Trophoblast cell (in vitro differentiated cells and primary cell): ENCODE results near the gene B4GALT1.

Experiments
- DNase-seq, 2 donors: peaks; one replicate each; pipeline ENCODE4 v3.0.0-alpha.2; 2016
- H2AFZ ChIP-seq: 2 replicates; pipeline ENCODE4 v1.6.1; 2013; ENCODE audit warnings: low read length, moderate library complexity, mild to moderate bottlenecking; ENCODE audit not compliant: insufficient read depth, poor library complexity
- H2AK5ac ChIP-seq: 2 replicates; pipeline ENCODE4 v1.6.1; 2013; ENCODE audit warnings: mild to moderate bottlenecking, low read length
- H2BK120ac ChIP-seq: 2 replicates; pipeline ENCODE4 v1.6.1; 2013; ENCODE audit warnings: low read length, mild to moderate bottlenecking, moderate library complexity; ENCODE audit not compliant: insufficient read depth, poor library complexity
- H2BK12ac ChIP-seq: 2 replicates; pipeline ENCODE4 v1.6.1; 2013; ENCODE audit warnings: mild to moderate bottlenecking, low read length, moderate library complexity
- H2BK5ac ChIP-seq: 2 replicates; pipeline ENCODE4 v1.6.1; 2013; ENCODE audit warnings: low read length, low read depth, moderate library complexity, mild to moderate bottlenecking; ENCODE audit not compliant: poor library complexity
- H3K14ac ChIP-seq: 2 replicates; pipeline ENCODE4 v1.6.1; 2013; ENCODE audit warnings: mild to moderate bottlenecking, low read length
- H3K18ac ChIP-seq: 2 replicates; pipeline ENCODE4 v1.6.1; 2013; ENCODE audit warnings: mild to moderate bottlenecking, low read length
- H3K23ac ChIP-seq: 2 replicates; pipeline ENCODE4 v1.6.1; 2013; ENCODE audit warnings: low read length
- H3K27ac ChIP-seq: 2 replicates; pipeline ENCODE4 v1.5.1; 2013; ENCODE audit warnings: low read depth, mild to moderate bottlenecking, inconsistent platforms, low read length, moderate library complexity
- H3K27me3 ChIP-seq: 2 replicates; pipeline ENCODE4 v1.6.1; 2013; ENCODE audit warnings: inconsistent platforms, mild to moderate bottlenecking, low read length, moderate library complexity; ENCODE audit not compliant: insufficient read depth
- H3K36me3 ChIP-seq, 2 experiments: 1 replicate in 1 of 2; 2 replicates in 1 of 2; pipeline ENCODE4 v1.6.1; 2013; ENCODE audit warnings: low read length in 2 of 2, mild to moderate bottlenecking in 2 of 2, moderate library complexity in 1 of 2; ENCODE audit not compliant: insufficient read depth in 2 of 2, control insufficient read depth in 1 of 2
- H3K4ac ChIP-seq: 2 replicates; pipeline ENCODE4 v1.6.1; 2013; ENCODE audit warnings: low read depth, mild to moderate bottlenecking, low read length, moderate library complexity
- H3K4me1 ChIP-seq, 2 experiments: 1 replicate in 1 of 2; 2 replicates in 1 of 2; pipeline ENCODE4 v1.6.1; 2013; ENCODE audit warnings: low read length in 2 of 2, mild to moderate bottlenecking in 2 of 2, moderate library complexity in 1 of 2; ENCODE audit not compliant: insufficient read depth in 2 of 2, control insufficient read depth in 1 of 2
- H3K4me2 ChIP-seq: 2 replicates; pipeline ENCODE4 v1.6.1; 2013; ENCODE audit warnings: inconsistent platforms, mild to moderate bottlenecking, low read length, moderate library complexity
- H3K4me3 ChIP-seq: 2 replicates; pipeline ENCODE4 v1.5.1; 2013; ENCODE audit warnings: mild to moderate bottlenecking, low read depth, low read length, inconsistent platforms
- H3K79me1 ChIP-seq: one replicate; pipeline ENCODE4 v1.6.1; 2013; ENCODE audit warnings: low read length
- H3K79me2 ChIP-seq: 2 replicates; pipeline ENCODE4 v1.6.1; 2013; ENCODE audit warnings: low read length, mild to moderate bottlenecking; ENCODE audit not compliant: control insufficient read depth, insufficient read depth, poor library complexity
- H3K9ac ChIP-seq: 2 replicates; pipeline ENCODE4 v1.6.1; 2013; ENCODE audit warnings: mild to moderate bottlenecking, low read length
- H3K9me3 ChIP-seq: 2 replicates; pipeline ENCODE4 v1.6.1; 2013; ENCODE audit warnings: low read depth, mild to moderate bottlenecking, control low read depth, inconsistent platforms, low read length; ENCODE audit not compliant: insufficient read depth
- H4K12ac ChIP-seq: 2 replicates; pipeline ENCODE4 v1.6.1; 2013; ENCODE audit warnings: low read depth, mild to moderate bottlenecking, low read length, moderate library complexity
- H4K8ac ChIP-seq: 2 replicates; pipeline ENCODE4 v1.6.1; 2013; ENCODE audit warnings: low read depth, mild to moderate bottlenecking, low read length, moderate library complexity
- H4K91ac ChIP-seq: one replicate; pipeline ENCODE4 v1.6.1; 2013; ENCODE audit warnings: low read depth, mild to moderate bottlenecking, low read length, moderate library complexity
- WGBS: extraction: QIAGEN DNeasy Blood & Tissue Kit; methylation state at CpG from one replicate; pipeline ENCODE4 v1.1.7; 2013; ENCODE audit warnings: missing lambda C conversion rate; ENCODE audit not compliant: insufficient read length, insufficient coverage; ENCODE audit errors: extremely low coverage; 5-methylcytosine and 5-hydroxymethylcytosine counted together

B4GALT1 gene

DNA sequence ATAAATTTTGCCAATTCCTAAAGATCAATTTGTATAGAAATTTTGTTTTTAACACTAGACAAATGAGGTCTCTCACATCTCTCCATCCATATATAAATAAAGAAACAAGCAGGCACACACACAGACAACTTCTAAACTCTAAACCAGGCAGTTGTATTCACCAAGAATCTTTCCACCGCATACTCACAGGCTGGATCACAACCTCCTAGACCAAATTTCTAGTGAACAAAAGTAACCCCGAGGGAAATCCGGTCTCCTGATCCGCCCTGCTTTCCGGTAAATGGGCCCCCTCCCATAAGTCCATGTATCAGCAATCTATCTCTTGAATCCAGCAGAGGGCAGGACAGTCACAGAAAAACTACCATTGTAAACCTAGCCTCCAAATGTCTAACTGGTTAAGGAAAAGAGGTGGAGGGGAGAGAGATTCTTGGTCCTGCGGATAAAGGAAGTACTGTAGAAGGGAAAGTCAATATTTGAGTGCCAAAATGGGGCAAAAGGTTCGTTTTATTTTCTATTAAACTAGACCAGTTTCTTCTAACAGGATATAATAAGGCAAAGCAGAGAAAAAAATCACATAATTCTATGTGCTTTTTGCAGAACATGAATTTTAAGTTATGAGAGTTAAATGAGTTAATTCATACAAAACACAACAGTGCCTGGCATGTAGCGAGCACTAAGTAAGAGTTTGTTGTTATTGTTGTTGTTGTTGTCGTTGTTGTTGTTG is 85.8 kb downstream of the B4GALT1 start:
- Histone ChIP-seq H3K27me3 (no peaks in the 10 kb centered on the region), H3K4ac (no peak overlapping the region), H3K23ac (no peak overlapping the region), H3K27ac (no peak overlapping the region), H3K4me3 (no peak overlapping the region), H4K91ac (no peak overlapping the region), H2AK5ac (no peak overlapping the region), H2BK12ac (no peak overlapping the region), H3K14ac (no peak overlapping the region), H4K12ac (no peak overlapping the region), H3K36me3 (no peaks in the 10 kb centered on the region), H2BK5ac (no peak overlapping the region), H2BK120ac (no peak overlapping the region), H4K8ac (no peak overlapping the region), H2AFZ (no peak overlapping the region), H3K79me2 (peaks cover 1% of the 10 kb centered on the region), H3K9ac (no peak overlapping the region), H3K79me1 (peaks cover 1% of the 10 kb centered on the region), H3K18ac (no peak overlapping the region), H3K4me2 (peak overlapping the region; percentile 48), H3K4me1 (no peaks in the 10 kb centered on the region), H3K9me3 (no peaks in the 10 kb centered on the region)
- no CpG with 5 or more reads among the region's 9 CpGs for WGBS
- peak; percentile 50 to 82 for DNase-seq

DNA sequence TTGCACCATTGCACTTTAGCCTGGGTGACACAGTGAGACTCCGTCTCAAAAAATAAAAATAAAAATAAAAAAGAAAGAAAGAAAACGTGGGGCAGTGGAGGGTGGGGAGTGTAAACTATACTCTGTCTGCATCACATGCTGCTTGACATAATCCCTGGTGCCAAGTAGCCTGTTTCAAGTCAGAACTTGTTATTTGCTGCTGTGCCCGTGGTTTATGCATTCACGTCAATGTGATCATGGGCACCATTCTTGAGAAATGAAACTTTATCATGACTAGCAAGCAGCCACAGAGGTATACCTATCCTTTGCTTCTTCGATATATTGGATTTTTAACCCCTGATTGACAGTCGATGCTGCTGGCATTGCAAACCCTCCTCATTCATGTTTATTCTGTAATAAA is 86.6 kb downstream of the B4GALT1 start:
- no peak overlapping the region for H3K4ac ChIP-seq
- no peak overlapping the region for H2AFZ ChIP-seq
- peak overlapping the region; percentile 52 for H4K8ac ChIP-seq
- no peak overlapping the region for H3K4me3 ChIP-seq
- peaks cover 5% of the 10 kb centered on the region for H3K79me1 ChIP-seq
- no peak overlapping the region for H3K14ac ChIP-seq
- no peak overlapping the region for H4K12ac ChIP-seq
- H3K36me3 ChIP-seq, result no peaks in the 10 kb centered on the region
- peaks cover 7% of the 10 kb centered on the region for H3K79me2 ChIP-seq
- H2BK5ac ChIP-seq, result no peak overlapping the region
- H3K9me3 ChIP-seq, result no peaks in the 10 kb centered on the region
- H3K4me1 ChIP-seq, result peaks cover 3 to 4% of the 10 kb centered on the region in 2 experiments
- peak overlapping the region; percentile 75 for H2BK12ac ChIP-seq
- H3K9ac ChIP-seq, result no peak overlapping the region
- H3K27ac ChIP-seq, result no peak overlapping the region
- no peak overlapping the region for H3K4me2 ChIP-seq
- no peak for DNase-seq
- H3K27me3 ChIP-seq, result no peaks in the 10 kb centered on the region
- H4K91ac ChIP-seq, result no peak overlapping the region
- H3K18ac ChIP-seq, result no peak overlapping the region
- no peak overlapping the region for H3K23ac ChIP-seq
- WGBS, result no CpG with 5 or more reads among the region's 6 CpGs
- H2AK5ac ChIP-seq, result no peak overlapping the region
- no peak overlapping the region for H2BK120ac ChIP-seq

GRCh38 chr9:33076046-33077004 is 90.8 kb downstream of the B4GALT1 start, which contains the start of gene SMU1:
TSS of gene SMU1 (minus strand) at chr9:33076674. CDS start at chr9:33076608, 66 bp downstream.
- peak within 1 kb of the TSS; percentile 87 for H3K14ac ChIP-seq
- H2AFZ ChIP-seq, result peak within 1 kb of the TSS; percentile 77
- H3K79me1 ChIP-seq, result peaks cover 5% of the 10 kb centered on the region
- peak within 1 kb of the TSS; percentile 54 for H3K27ac ChIP-seq
- H3K4me1 ChIP-seq, result peaks cover 3 to 4% of the 10 kb centered on the region in 2 experiments
- no CpG with 5 or more reads among the region's 53 CpGs for WGBS
- H2BK12ac ChIP-seq, result no peak within 1 kb of the TSS
- peak within 1 kb of the TSS; percentile 91 for H3K18ac ChIP-seq
- peak within 1 kb of the TSS; percentile 98 for H4K8ac ChIP-seq
- H4K12ac ChIP-seq, result peak within 1 kb of the TSS; percentile 96
- H3K23ac ChIP-seq, result no peak within 1 kb of the TSS
- peak within 1 kb of the TSS; percentile 95 for H3K4me3 ChIP-seq
- H2BK120ac ChIP-seq, result peak within 1 kb of the TSS; percentile 24
- H4K91ac ChIP-seq, result peak within 1 kb of the TSS; percentile 75
- H3K27me3 ChIP-seq, result no peaks in the 10 kb centered on the region
- H2BK5ac ChIP-seq, result peak within 1 kb of the TSS; percentile 62
- peak within 1 kb of the TSS; percentile 59 for H2AK5ac ChIP-seq
- peak; percentile 99 for DNase-seq
- no peaks in the 10 kb centered on the region for H3K9me3 ChIP-seq
- peak within 1 kb of the TSS; percentile 96 for H3K4ac ChIP-seq
- H3K36me3 ChIP-seq, result peaks cover 15 to 19% of the 10 kb centered on the region in 2 experiments
- H3K9ac ChIP-seq, result peak within 1 kb of the TSS; percentile 97
- peaks cover 12% of the 10 kb centered on the region for H3K79me2 ChIP-seq
- peak within 1 kb of the TSS; percentile 89 for H3K4me2 ChIP-seq

- H3K27me3 ChIP-seq, result no peaks in the 10 kb centered on the region
Observed at GRCh38 chr9:33068991-33069390, 98.1 kb downstream of the B4GALT1 start.

More at GRCh38 chr9:33068991-33069390, 98.1 kb downstream of the B4GALT1 start:
- H3K4me2 ChIP-seq, result no peak overlapping the region
- H3K9ac ChIP-seq, result no peak overlapping the region
- no peaks in the 10 kb centered on the region for H3K79me2 ChIP-seq
- no peak for DNase-seq
- H3K14ac ChIP-seq, result no peak overlapping the region
- H2BK12ac ChIP-seq, result no peak overlapping the region
- H4K91ac ChIP-seq, result no peak overlapping the region
- no peak overlapping the region for H3K4me3 ChIP-seq
- H2AFZ ChIP-seq, result no peak overlapping the region
- WGBS, result no CpG with 5 or more reads among the region's 1 CpG
- no peak overlapping the region for H3K23ac ChIP-seq
- no peak overlapping the region for H4K8ac ChIP-seq
- peaks cover 29 to 47% of the 10 kb centered on the region in 2 experiments for H3K36me3 ChIP-seq
- H2AK5ac ChIP-seq, result no peak overlapping the region
- no peak overlapping the region for H4K12ac ChIP-seq
- no peak overlapping the region for H2BK120ac ChIP-seq
- H3K9me3 ChIP-seq, result no peaks in the 10 kb centered on the region
- no peak overlapping the region for H3K27ac ChIP-seq
- no peak overlapping the region for H3K18ac ChIP-seq
- H3K4me1 ChIP-seq, result no peaks in the 10 kb centered on the region
- H3K79me1 ChIP-seq, result no peaks in the 10 kb centered on the region
- H2BK5ac ChIP-seq, result no peak overlapping the region
- H3K4ac ChIP-seq, result no peak overlapping the region
